GM12801 (cell line): ENCODE results near the gene DNAI1.

ENCODE experiments used
- TF ChIP-seq, protein P1 (sequence below): IDR thresholded peaks from one replicate; pipeline ENCODE4 v1.5.1; 2011; ENCODE audit warnings: control low read depth; ENCODE audit not compliant: insufficient read length; ENCODE audit errors: extremely low read depth

DNAI1 gene

DNA sequence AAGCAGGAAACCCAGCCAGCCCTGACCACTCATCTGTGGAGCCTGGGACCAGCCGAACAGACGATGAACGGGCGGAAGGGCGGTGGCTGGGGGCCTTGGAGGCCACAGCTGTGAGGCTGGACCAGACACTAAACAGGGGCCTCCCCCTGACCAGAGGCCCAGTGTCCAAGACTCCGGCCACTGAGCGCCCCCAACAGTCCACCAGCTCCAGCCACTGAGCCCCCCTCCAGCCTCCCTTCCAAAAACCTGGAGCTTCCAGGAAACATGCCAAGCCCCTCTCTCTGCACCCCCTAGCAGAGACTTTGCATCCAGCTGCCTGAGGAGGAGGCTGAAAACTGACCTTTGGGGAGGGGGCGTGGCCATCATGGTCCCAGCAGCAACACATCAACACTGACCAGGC is 107.7 kb downstream of the DNAI1 start:
- TF ChIP-seq, protein P1, sequence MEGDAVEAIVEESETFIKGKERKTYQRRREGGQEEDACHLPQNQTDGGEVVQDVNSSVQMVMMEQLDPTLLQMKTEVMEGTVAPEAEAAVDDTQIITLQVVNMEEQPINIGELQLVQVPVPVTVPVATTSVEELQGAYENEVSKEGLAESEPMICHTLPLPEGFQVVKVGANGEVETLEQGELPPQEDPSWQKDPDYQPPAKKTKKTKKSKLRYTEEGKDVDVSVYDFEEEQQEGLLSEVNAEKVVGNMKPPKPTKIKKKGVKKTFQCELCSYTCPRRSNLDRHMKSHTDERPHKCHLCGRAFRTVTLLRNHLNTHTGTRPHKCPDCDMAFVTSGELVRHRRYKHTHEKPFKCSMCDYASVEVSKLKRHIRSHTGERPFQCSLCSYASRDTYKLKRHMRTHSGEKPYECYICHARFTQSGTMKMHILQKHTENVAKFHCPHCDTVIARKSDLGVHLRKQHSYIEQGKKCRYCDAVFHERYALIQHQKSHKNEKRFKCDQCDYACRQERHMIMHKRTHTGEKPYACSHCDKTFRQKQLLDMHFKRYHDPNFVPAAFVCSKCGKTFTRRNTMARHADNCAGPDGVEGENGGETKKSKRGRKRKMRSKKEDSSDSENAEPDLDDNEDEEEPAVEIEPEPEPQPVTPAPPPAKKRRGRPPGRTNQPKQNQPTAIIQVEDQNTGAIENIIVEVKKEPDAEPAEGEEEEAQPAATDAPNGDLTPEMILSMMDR: no peak

DNA sequence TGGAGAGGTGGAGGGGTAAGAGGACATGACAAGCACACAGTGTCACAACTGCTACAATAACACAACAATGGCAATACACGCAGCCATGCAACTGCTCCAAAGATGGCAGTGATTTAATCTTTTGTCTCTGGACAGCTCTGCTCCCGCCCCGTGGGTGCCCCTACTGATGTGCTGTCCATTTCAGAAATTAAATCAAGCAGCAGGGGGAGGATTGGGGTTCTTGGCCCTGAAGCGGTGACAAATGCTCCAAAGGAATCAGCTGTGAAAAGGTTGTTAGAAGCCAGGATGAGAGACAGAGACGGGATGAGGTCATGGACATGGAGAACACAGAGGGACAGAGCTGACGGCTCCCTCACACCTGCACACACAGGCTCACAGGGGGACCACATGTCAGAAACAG is 108.4 kb downstream of the DNAI1 start:
- TF ChIP-seq, protein P1: no peak

DNA sequence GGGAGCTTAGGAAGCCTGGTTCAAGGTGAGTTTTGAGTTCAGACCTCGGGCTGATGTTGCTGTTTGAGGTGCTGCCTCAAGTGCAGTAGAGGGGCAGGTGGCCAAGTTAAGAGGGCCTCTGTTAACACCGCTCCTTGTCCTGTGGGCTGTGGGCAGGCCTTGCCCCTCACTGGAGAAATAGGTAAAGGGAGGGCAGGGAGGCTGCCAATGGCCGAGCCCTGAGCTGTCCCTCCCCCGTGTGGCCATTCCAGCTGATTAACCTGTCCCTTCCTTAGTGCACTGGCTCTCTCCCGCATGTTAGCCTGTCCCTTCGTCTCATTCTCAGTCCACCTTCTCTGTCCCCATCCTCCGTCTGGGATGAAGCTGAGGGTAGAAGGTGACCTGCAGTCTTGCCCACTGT is 109.5 kb downstream of the DNAI1 start:
- TF ChIP-seq, protein P1: no peak

DNA sequence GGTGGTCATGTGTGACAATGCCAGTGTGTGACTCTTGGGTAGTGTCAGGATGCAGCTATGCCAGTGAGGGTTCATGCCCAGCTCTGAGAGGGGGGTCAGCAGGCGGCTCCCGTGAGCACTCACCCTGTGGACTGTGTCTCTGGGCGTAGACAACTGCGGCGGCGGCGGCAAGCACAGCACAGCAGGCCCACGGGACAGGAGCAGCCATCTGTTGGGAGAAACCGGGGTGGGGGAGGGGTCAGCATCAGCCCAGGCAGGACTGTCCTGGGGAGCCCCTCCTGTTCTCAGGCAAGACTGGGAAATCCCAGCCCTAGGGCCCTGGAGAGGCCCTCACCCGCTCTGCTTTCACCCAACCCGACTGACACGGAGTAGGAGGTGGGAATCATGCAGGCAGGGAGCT is 110.2 kb downstream of the DNAI1 start:
- TF ChIP-seq, protein P1: no peak

DNA sequence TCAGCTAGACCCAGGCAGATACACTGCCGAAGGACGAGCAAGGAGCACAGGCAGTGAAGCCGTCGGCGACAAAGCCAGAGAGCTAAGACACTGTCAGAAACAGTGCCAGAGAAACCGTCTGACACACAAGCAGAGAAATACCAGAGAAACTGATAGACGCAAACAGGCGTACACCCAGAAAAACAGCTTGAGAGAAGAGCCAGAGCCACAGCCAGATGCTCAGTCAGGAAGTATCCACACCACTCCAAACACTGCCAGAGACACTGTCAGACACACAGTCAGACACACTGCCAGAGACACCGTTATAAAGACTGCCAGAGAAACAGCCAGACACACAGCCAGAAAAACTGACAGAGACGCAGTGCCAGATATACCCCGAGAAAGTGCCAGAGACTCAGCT is 111.8 kb downstream of the DNAI1 start:
- TF ChIP-seq, protein P1: no peak
